ENCODE data around the gene IMMP2L.

DNA sequence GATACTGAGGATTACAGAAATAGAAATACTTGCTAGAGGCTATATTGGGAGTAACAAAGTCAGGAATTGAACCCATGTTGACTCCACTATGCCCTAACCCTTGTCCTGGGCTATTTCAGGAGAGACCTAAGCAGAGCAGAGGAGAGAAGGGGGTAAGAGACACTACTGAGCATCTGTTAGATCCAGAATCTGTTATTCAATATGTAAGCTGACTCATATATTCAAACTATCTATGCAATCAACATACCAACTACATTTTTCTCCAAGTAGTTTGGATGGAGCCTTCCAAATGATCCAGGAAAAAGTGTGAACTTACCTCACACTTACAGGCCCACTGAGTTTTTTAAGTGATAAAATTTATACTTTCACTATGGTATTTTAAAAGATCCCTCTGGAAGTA lies 216.1 kb downstream of the IMMP2L start:
- TF ChIP-seq, protein P1, sequence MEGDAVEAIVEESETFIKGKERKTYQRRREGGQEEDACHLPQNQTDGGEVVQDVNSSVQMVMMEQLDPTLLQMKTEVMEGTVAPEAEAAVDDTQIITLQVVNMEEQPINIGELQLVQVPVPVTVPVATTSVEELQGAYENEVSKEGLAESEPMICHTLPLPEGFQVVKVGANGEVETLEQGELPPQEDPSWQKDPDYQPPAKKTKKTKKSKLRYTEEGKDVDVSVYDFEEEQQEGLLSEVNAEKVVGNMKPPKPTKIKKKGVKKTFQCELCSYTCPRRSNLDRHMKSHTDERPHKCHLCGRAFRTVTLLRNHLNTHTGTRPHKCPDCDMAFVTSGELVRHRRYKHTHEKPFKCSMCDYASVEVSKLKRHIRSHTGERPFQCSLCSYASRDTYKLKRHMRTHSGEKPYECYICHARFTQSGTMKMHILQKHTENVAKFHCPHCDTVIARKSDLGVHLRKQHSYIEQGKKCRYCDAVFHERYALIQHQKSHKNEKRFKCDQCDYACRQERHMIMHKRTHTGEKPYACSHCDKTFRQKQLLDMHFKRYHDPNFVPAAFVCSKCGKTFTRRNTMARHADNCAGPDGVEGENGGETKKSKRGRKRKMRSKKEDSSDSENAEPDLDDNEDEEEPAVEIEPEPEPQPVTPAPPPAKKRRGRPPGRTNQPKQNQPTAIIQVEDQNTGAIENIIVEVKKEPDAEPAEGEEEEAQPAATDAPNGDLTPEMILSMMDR (IDR thresholded peaks at IDR 0.05), result no peak
- TF ChIP-seq CREB1 (CRISPR knock-in tag; IDR thresholded peaks at IDR 0.05) (no peak), ELF4 (CRISPR knock-in tag; IDR thresholded peaks at IDR 0.05; ENCODE audit: low read depth) (no peak), CBFB (CRISPR knock-in tag; IDR thresholded peaks at IDR 0.05; ENCODE audit: low read depth) (no peak)

Measured in WTC11 (cell line).